GM12878 (cell line): ENCODE results near the gene MORN4. TPM values are rescaled to one million over a fixed set of nuclear protein-coding genes. Genes with fewer than 3 reads are reported as not detected.
A peak's percentile ranks its signal among the peaks of the same experiment; 100 is the strongest.

ENCODE experiments used
- ATF7 ChIP-seq: fragments of 450-650 bp; IDR thresholded peaks from 2 replicates; pipeline ENCODE4 v1.6.1; 2016; ENCODE audit warnings: low read depth, mild to moderate bottlenecking
- GATAD2B ChIP-seq: fragments of 450-650 bp; conservative IDR thresholded peaks from 2 replicates; pipeline ENCODE4 v1.6.1; 2017; ENCODE audit warnings: low read depth, mild to moderate bottlenecking, moderate library complexity
- MAX ChIP-seq: IDR thresholded peaks from 2 replicates; pipeline ENCODE4 v1.6.1; 2012; ENCODE audit warnings: low read depth, low read length, improper control_type of control experiment
- MXI1 ChIP-seq: fragments of 150-350 bp; IDR thresholded peaks from 2 replicates; pipeline ENCODE4 v1.6.1; 2011; ENCODE audit warnings: low read depth, mild to moderate bottlenecking, inconsistent platforms, low read length, improper control_type of control experiment
- MYB ChIP-seq: fragments of 150-350 bp; IDR thresholded peaks from 2 replicates; pipeline ENCODE4 v1.6.1; 2014; ENCODE audit warnings: mild to moderate bottlenecking, low read depth, low read length, borderline replicate concordance
- NR2F1 ChIP-seq: fragments of 450-650 bp; conservative IDR thresholded peaks from 2 replicates; pipeline ENCODE4 v1.6.1; 2017; ENCODE audit warnings: mild to moderate bottlenecking
- POLR2AphosphoS5 ChIP-seq: IDR thresholded peaks from 2 replicates; pipeline ENCODE4 v1.6.1; 2011; ENCODE audit warnings: mild to moderate bottlenecking, low read length, inconsistent platforms
- RCOR1 ChIP-seq: conservative IDR thresholded peaks from 2 replicates; pipeline ENCODE4 v1.6.1; 2012; ENCODE audit warnings: low read depth, low read length, improper control_type of control experiment
- SIN3A ChIP-seq: IDR thresholded peaks from 2 replicates; pipeline ENCODE4 v1.6.1; 2012; ENCODE audit warnings: low read depth, low read length, improper control_type of control experiment
- SMC3 ChIP-seq: IDR thresholded peaks from 2 replicates; pipeline ENCODE4 v1.6.1; 2011; ENCODE audit warnings: low read length, improper control_type of control experiment, borderline replicate concordance
- SUPT20H ChIP-seq: IDR thresholded peaks from 2 replicates; pipeline ENCODE4 v1.6.1; 2011; ENCODE audit warnings: low read depth, mild to moderate bottlenecking, low read length, moderate library complexity, borderline replicate concordance; ENCODE audit not compliant: control insufficient read depth
- TCF7 ChIP-seq: IDR thresholded peaks from 2 replicates; pipeline ENCODE4 v1.6.1; 2014; ENCODE audit warnings: antibody characterized with exemption, borderline replicate concordance
- WRNIP1 ChIP-seq: IDR thresholded peaks from 2 replicates; pipeline ENCODE4 v1.6.1; 2011; ENCODE audit warnings: low read depth, low read length, improper control_type of control experiment, borderline replicate concordance
- YY1 ChIP-seq: IDR thresholded peaks from 2 replicates; pipeline ENCODE4 v1.6.1; 2011; ENCODE audit warnings: low read depth, mild to moderate bottlenecking, low read length
- ZNF207 ChIP-seq: fragments of 450-650 bp; IDR thresholded peaks from 2 replicates; pipeline ENCODE4 v1.6.1; 2014; ENCODE audit warnings: antibody characterized with exemption, mild to moderate bottlenecking, borderline replicate concordance
- polyA plus RNA-seq, 11 experiments: library from polyadenylated mRNA; depleted of rRNA in 4 of 11; unstranded in 6 of 11; stranded (reverse) in 5 of 11; fragments of >200 nt; fragmentation: Nextera tagmentation in 4 of 11; fragmentation: Illumina TruSeq in 1 of 11; extraction: Ambion mirVana in 4 of 11; extraction: Trizol in 1 of 11; gene quantifications; 1 replicate in 1 of 11; 2 replicates in 10 of 11; pipeline versions ENCODE4 v1.2.1 to v1.2.3, GENCODE V29; 2011 to 2016; ENCODE audit warnings: inconsistent platforms in 2 of 11, missing spikeins in 2 of 11, low read depth in 1 of 11
- total RNA-seq, 4 experiments: library from RNA; depleted of rRNA in 3 of 4; stranded (reverse); fragments of >200 nt in 3 of 4; fragmentation: Illumina TruSeq in 1 of 4; extraction: Trizol in 1 of 4; gene quantifications; 2 replicates each; pipeline versions ENCODE4 v1.2.1 to v1.2.3, GENCODE V29; 2013 to 2021
- TF ChIP-seq, protein P1 (sequence below): IDR thresholded peaks from 2 replicates; pipeline ENCODE4 v1.6.1; 2011; ENCODE audit warnings: low read depth, mild to moderate bottlenecking, low read length, moderate library complexity, borderline replicate concordance; ENCODE audit errors: extremely low read depth
- TF ChIP-seq, protein P2 (sequence below): fragments of 450-650 bp; IDR thresholded peaks from 2 replicates; pipeline ENCODE4 v1.6.1; 2016; ENCODE audit warnings: mild to moderate bottlenecking, moderate library complexity, borderline replicate concordance
- TF ChIP-seq, protein P3 (sequence below): fragments of 450-650 bp; IDR thresholded peaks from 2 replicates; pipeline ENCODE4 v1.6.1; 2017; ENCODE audit warnings: mild to moderate bottlenecking, moderate library complexity

Gene MORN4
- total and polyA plus RNA-seq, 10 of the 15 experiments (the other 5 are each of a cell fraction or from before 2014, with no cell fraction given) = 1.3 to 5.5 (median 2.6) TPM

DNA sequence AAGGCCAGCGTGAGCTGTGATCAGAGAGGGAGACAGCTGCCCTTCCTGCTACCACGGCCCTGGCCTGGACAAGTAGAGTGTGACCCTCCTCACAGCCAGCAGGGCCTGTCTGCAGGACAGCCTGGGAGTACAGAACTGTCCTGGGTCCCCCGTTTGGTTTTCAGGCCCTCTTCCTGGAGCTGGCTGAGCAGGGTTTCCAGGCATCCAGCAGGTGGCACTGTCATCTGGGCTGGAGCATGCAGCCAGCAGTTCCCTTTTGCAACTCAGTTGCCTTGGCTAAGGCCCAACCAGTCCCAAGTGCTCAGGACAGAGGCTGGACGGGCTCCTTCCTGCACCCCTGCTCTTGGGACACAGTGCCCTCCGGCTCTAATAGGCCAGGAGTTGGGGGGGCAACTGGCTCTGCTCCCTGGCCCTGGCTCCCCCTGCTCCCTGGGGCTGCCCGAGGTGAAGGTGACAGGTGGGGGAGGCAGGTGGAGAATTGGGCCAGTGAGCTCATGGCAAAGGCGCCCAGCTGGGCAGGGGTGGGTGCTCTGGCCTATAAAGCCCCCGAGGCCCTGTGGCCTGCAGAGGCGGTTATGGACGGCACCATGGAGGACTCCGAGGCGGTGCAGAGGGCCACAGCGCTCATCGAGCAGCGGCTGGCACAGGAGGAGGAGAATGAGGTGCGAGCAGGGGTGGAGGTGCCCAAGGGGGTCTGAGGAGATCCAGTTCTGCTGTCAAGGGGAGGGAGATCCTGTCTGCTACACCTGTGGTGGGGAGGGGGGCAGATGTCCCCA, 60.9 kb downstream of the MORN4 start, which contains the start of gene ANKRD2 (continued):
- TF ChIP-seq, protein P1, sequence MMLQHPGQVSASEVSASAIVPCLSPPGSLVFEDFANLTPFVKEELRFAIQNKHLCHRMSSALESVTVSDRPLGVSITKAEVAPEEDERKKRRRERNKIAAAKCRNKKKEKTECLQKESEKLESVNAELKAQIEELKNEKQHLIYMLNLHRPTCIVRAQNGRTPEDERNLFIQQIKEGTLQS = no peak
- TF ChIP-seq, protein P2, sequence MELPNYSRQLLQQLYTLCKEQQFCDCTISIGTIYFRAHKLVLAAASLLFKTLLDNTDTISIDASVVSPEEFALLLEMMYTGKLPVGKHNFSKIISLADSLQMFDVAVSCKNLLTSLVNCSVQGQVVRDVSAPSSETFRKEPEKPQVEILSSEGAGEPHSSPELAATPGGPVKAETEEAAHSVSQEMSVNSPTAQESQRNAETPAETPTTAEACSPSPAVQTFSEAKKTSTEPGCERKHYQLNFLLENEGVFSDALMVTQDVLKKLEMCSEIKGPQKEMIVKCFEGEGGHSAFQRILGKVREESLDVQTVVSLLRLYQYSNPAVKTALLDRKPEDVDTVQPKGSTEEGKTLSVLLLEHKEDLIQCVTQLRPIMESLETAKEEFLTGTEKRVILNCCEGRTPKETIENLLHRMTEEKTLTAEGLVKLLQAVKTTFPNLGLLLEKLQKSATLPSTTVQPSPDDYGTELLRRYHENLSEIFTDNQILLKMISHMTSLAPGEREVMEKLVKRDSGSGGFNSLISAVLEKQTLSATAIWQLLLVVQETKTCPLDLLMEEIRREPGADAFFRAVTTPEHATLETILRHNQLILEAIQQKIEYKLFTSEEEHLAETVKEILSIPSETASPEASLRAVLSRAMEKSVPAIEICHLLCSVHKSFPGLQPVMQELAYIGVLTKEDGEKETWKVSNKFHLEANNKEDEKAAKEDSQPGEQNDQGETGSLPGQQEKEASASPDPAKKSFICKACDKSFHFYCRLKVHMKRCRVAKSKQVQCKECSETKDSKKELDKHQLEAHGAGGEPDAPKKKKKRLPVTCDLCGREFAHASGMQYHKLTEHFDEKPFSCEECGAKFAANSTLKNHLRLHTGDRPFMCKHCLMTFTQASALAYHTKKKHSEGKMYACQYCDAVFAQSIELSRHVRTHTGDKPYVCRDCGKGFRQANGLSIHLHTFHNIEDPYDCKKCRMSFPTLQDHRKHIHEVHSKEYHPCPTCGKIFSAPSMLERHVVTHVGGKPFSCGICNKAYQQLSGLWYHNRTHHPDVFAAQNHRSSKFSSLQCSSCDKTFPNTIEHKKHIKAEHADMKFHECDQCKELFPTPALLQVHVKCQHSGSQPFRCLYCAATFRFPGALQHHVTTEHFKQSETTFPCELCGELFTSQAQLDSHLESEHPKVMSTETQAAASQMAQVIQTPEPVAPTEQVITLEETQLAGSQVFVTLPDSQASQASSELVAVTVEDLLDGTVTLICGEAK = no peak
- no peak for TF ChIP-seq MYB
- peak; percentile 81 for TF ChIP-seq SMC3
- no peak for TF ChIP-seq POLR2AphosphoS5
- 0 out of 2 replicates have a peak, but pooled peaks have one; percentile 35 for TF ChIP-seq YY1
- no peak for TF ChIP-seq SIN3A
- TF ChIP-seq SUPT20H = no peak
- no peak for TF ChIP-seq ATF7
- TF ChIP-seq MAX = 0 out of 2 replicates have a peak, but pooled peaks have one; percentile 29
- 0 out of 2 replicates have a peak, but pooled peaks have one; percentile 57 for TF ChIP-seq ZNF207
- no peak for TF ChIP-seq MXI1
- no peak for TF ChIP-seq GATAD2B
- TF ChIP-seq TCF7 = no peak
- TF ChIP-seq, protein P3, sequence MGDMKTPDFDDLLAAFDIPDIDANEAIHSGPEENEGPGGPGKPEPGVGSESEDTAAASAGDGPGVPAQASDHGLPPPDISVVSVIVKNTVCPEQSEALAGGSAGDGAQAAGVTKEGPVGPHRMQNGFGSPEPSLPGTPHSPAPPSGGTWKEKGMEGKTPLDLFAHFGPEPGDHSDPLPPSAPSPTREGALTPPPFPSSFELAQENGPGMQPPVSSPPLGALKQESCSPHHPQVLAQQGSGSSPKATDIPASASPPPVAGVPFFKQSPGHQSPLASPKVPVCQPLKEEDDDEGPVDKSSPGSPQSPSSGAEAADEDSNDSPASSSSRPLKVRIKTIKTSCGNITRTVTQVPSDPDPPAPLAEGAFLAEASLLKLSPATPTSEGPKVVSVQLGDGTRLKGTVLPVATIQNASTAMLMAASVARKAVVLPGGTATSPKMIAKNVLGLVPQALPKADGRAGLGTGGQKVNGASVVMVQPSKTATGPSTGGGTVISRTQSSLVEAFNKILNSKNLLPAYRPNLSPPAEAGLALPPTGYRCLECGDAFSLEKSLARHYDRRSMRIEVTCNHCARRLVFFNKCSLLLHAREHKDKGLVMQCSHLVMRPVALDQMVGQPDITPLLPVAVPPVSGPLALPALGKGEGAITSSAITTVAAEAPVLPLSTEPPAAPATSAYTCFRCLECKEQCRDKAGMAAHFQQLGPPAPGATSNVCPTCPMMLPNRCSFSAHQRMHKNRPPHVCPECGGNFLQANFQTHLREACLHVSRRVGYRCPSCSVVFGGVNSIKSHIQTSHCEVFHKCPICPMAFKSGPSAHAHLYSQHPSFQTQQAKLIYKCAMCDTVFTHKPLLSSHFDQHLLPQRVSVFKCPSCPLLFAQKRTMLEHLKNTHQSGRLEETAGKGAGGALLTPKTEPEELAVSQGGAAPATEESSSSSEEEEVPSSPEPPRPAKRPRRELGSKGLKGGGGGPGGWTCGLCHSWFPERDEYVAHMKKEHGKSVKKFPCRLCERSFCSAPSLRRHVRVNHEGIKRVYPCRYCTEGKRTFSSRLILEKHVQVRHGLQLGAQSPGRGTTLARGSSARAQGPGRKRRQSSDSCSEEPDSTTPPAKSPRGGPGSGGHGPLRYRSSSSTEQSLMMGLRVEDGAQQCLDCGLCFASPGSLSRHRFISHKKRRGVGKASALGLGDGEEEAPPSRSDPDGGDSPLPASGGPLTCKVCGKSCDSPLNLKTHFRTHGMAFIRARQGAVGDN = no peak
- no peak for TF ChIP-seq WRNIP1
- TF ChIP-seq NR2F1 = no peak
- no peak for TF ChIP-seq RCOR1
